H9 (cell line): ENCODE results near the gene FCRL3. TPM values are rescaled to one million over a fixed set of nuclear protein-coding genes. Genes with fewer than 3 reads are reported as not detected.

ENCODE experiments used
- DNase-seq: peaks from one replicate; pipeline ENCODE4 v3.0.0-alpha.2; 2017
- H2AFZ ChIP-seq: one replicate; pipeline ENCODE4 v1.6.1; 2013; ENCODE audit warnings: mild to moderate bottlenecking, low read length, control low read depth, moderate library complexity
- H2AK5ac ChIP-seq: 2 replicates; pipeline ENCODE4 v1.6.1; 2013; ENCODE audit warnings: low read length, control low read depth, mixed read lengths; ENCODE audit not compliant: insufficient read length
- H2BK120ac ChIP-seq: one replicate; pipeline ENCODE4 v1.6.1; 2013; ENCODE audit warnings: low read depth, mild to moderate bottlenecking, low read length, control low read depth, inconsistent platforms; ENCODE audit not compliant: poor library complexity, severe bottlenecking
- H2BK12ac ChIP-seq: 2 replicates; pipeline ENCODE4 v1.6.1; 2013; ENCODE audit warnings: low read length, control low read depth, mixed read lengths, low read depth; ENCODE audit not compliant: insufficient read length
- H2BK15ac ChIP-seq: 2 replicates; pipeline ENCODE4 v1.6.1; 2013; ENCODE audit warnings: low read depth, low read length, control low read depth
- H2BK20ac ChIP-seq: one replicate; pipeline ENCODE4 v1.6.1; 2013; ENCODE audit warnings: low read depth, mild to moderate bottlenecking, low read length, control low read depth, inconsistent platforms; ENCODE audit not compliant: poor library complexity, severe bottlenecking
- H2BK5ac ChIP-seq: 2 replicates; pipeline ENCODE4 v1.6.1; 2013; ENCODE audit warnings: low read length, control low read depth, mixed read lengths; ENCODE audit not compliant: insufficient read length
- H3K14ac ChIP-seq: 2 replicates; pipeline ENCODE4 v1.6.1; 2013; ENCODE audit warnings: low read length, control low read depth; ENCODE audit not compliant: insufficient read depth
- H3K18ac ChIP-seq: 2 replicates; pipeline ENCODE4 v1.6.1; 2013; ENCODE audit warnings: low read depth, mild to moderate bottlenecking, mixed read lengths, low read length, control low read depth; ENCODE audit not compliant: insufficient read length
- H3K23ac ChIP-seq: 2 replicates; pipeline ENCODE4 v1.6.1; 2013; ENCODE audit warnings: low read length, control low read depth, mixed read lengths, low read depth; ENCODE audit not compliant: insufficient read length
- H3K23me2 ChIP-seq: 2 replicates; pipeline ENCODE4 v1.6.1; 2013; ENCODE audit warnings: low read depth, mild to moderate bottlenecking, mixed read lengths, low read length, control low read depth; ENCODE audit not compliant: insufficient read length, poor library complexity, severe bottlenecking
- H3K27ac ChIP-seq: 2 replicates; pipeline ENCODE4 v1.5.1; 2013; ENCODE audit warnings: low read length, control low read depth, mixed read lengths, low read depth; ENCODE audit not compliant: insufficient read length
- H3K27me3 ChIP-seq: 2 replicates; pipeline ENCODE4 v1.6.1; 2013; ENCODE audit warnings: low read length, control low read depth, inconsistent platforms; ENCODE audit not compliant: insufficient read depth
- H3K4ac ChIP-seq: 2 replicates; pipeline ENCODE4 v1.6.1; 2013; ENCODE audit warnings: low read depth, mild to moderate bottlenecking, control low read depth, inconsistent platforms, low read length, moderate library complexity
- H3K4me1 ChIP-seq: 2 replicates; pipeline ENCODE4 v1.6.1; 2013; ENCODE audit warnings: low read length, control low read depth, inconsistent platforms; ENCODE audit not compliant: insufficient read depth
- H3K4me2 ChIP-seq: 2 replicates; pipeline ENCODE4 v1.6.1; 2013; ENCODE audit warnings: low read length, control low read depth, mixed read lengths; ENCODE audit not compliant: insufficient read length, insufficient read depth
- H3K56ac ChIP-seq: 2 replicates; pipeline ENCODE4 v1.6.1; 2013; ENCODE audit warnings: low read depth, mild to moderate bottlenecking, mixed read lengths, low read length, control low read depth; ENCODE audit not compliant: insufficient read length
- H3K79me1 ChIP-seq: 2 replicates; pipeline ENCODE4 v1.6.1; 2013; ENCODE audit warnings: low read depth, mild to moderate bottlenecking, moderate library complexity, low read length, control low read depth, inconsistent platforms; ENCODE audit not compliant: insufficient read depth, poor library complexity, severe bottlenecking
- H3K79me2 ChIP-seq: 2 replicates; pipeline ENCODE4 v1.6.1; 2013; ENCODE audit warnings: low read length, control low read depth, inconsistent platforms; ENCODE audit not compliant: insufficient read depth
- H3K9ac ChIP-seq: 2 replicates; pipeline ENCODE4 v1.6.1; 2013; ENCODE audit warnings: low read length, control low read depth, mixed read lengths; ENCODE audit not compliant: insufficient read length; ENCODE audit errors: extremely low read depth
- H3K9me3 ChIP-seq: one replicate; pipeline ENCODE4 v1.6.1; 2013; ENCODE audit warnings: low read depth, low read length, inconsistent platforms; ENCODE audit not compliant: control insufficient read depth
- H3T11ph ChIP-seq: one replicate; pipeline ENCODE4 v1.6.1; 2013; ENCODE audit warnings: mild to moderate bottlenecking, low read length, control low read depth, inconsistent platforms
- H4K20me1 ChIP-seq: one replicate; pipeline ENCODE4 v1.6.1; 2013; ENCODE audit not compliant: control insufficient read depth, insufficient read length, insufficient read depth
- H4K5ac ChIP-seq: 2 replicates; pipeline ENCODE4 v1.6.1; 2013; ENCODE audit warnings: low read depth, mild to moderate bottlenecking, mixed read lengths, low read length, control low read depth; ENCODE audit not compliant: insufficient read length
- H4K8ac ChIP-seq: replicated peaks from 2 replicates; pipeline ENCODE4 v1.6.1; 2013; ENCODE audit warnings: low read length, control low read depth, mixed read lengths, low read depth; ENCODE audit not compliant: insufficient read length
- H4K91ac ChIP-seq: 2 replicates; pipeline ENCODE4 v1.6.1; 2013; ENCODE audit warnings: low read depth, mild to moderate bottlenecking, moderate library complexity, mixed read lengths, low read length, control low read depth; ENCODE audit not compliant: insufficient read length
- H3K27ac Mint-ChIP-seq, 3 experiments: 2 replicates in 2 of 3; 3 replicates in 1 of 3; pipeline ENCODE4 v1.8.0; 2020 to 2021; ENCODE audit warnings: mixed read lengths in 3 of 3, mild to moderate bottlenecking in 1 of 3, moderate library complexity in 1 of 3
- H3K27me3 Mint-ChIP-seq: 2 replicates; pipeline ENCODE4 v1.8.0; 2021; ENCODE audit warnings: low read depth, mild to moderate bottlenecking, moderate library complexity, mixed read lengths
- H3K36me3 Mint-ChIP-seq, 3 experiments: 2 replicates in 2 of 3; 3 replicates in 1 of 3; pipeline ENCODE4 v1.8.0; 2020 to 2021; ENCODE audit warnings: low read depth in 3 of 3, mixed read lengths in 3 of 3; ENCODE audit not compliant: insufficient read depth in 1 of 3
- H3K4me1 Mint-ChIP-seq, 2 experiments: 2 replicates each; pipeline ENCODE4 v1.8.0; 2020; ENCODE audit warnings: mixed read lengths in 2 of 2
- H3K4me3 Mint-ChIP-seq, 2 experiments: 2 replicates in 1 of 2; 3 replicates in 1 of 2; pipeline ENCODE4 v1.8.0; 2020 to 2021; ENCODE audit warnings: mild to moderate bottlenecking in 2 of 2, mixed read lengths in 2 of 2, moderate library complexity in 1 of 2
- H3K9me3 Mint-ChIP-seq, 2 experiments: 2 replicates in 1 of 2; 3 replicates in 1 of 2; pipeline ENCODE4 v1.8.0; 2020; ENCODE audit warnings: mild to moderate bottlenecking in 2 of 2, mixed read lengths in 2 of 2, moderate library complexity in 1 of 2
- WGBS: extraction: QIAGEN DNeasy Blood & Tissue Kit; methylation state at CpG from one replicate; pipeline ENCODE4 v1.1.7; 2013; ENCODE audit warnings: missing lambda C conversion rate, low lambda C conversion rate, mixed read lengths; ENCODE audit not compliant: insufficient read length; ENCODE audit errors: extremely low coverage; 5-methylcytosine and 5-hydroxymethylcytosine counted together
- total RNA-seq: library from RNA; stranded (reverse); gene quantifications from 2 replicates; pipeline ENCODE4 v1.2.1, GENCODE V29; 2021
- TF ChIP-seq, protein P1 (sequence below): fragments of 200-600 bp; sonication (generic); conservative IDR thresholded peaks from 3 replicates; pipeline ENCODE4 v1.8.0; 2021; ENCODE audit warnings: antibody characterized with exemption, mild to moderate bottlenecking

FCRL3 gene
- total RNA-seq, 1 experiment from 2014 or later, result not detected

DNA sequence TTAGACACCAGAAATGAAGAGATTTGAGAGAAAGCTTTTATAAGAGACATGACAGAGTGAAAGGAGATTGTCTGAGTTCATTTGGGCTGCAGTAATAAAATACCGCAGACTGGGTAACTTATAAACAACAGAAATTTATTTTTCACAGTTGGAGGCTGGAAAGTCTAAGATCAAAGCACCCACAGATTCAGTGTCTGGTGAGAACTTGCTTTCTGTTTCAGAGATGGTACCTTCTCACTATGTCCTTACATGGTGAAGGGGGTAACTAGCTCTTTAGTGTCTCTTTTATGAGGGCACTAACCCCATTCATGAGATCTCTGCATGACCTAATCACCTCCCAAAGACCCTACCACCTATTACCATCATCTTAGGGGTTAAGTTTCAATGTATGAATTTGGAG, 71.8 kb downstream of the FCRL3 start:
- Mint-ChIP-seq H3K4me1 (peaks cover 2 to 4% of the 10 kb centered on the region in 2 experiments; a peak in 3 of 4 replicates), H3K27ac (no peak overlapping the region), H3K9me3 (no peaks in the 10 kb centered on the region), H3K27me3 (peaks cover 2% of the 10 kb centered on the region), H3K4me3 (no peak overlapping the region), H3K36me3 (no peaks in the 10 kb centered on the region)
- Histone ChIP-seq H3K4me1 (no peaks in the 10 kb centered on the region), H4K20me1 (no peaks in the 10 kb centered on the region), H3K14ac (no peak overlapping the region), H2BK20ac (no peak overlapping the region), H2BK12ac (no peak overlapping the region), H3K27ac (no peak overlapping the region), H4K8ac (no peak overlapping the region), H3K23me2 (no peaks in the 10 kb centered on the region), H2AK5ac (no peak overlapping the region), H2BK15ac (no peak overlapping the region), H3K4me2 (no peak overlapping the region), H2BK120ac (no peak overlapping the region), H3K27me3 (no peaks in the 10 kb centered on the region), H2AFZ (no peak overlapping the region), H4K91ac (no peak overlapping the region), H3K79me2 (no peaks in the 10 kb centered on the region), H3T11ph (no peak overlapping the region), H4K5ac (no peak overlapping the region), H3K79me1 (no peaks in the 10 kb centered on the region), H3K23ac (no peak overlapping the region), H3K9ac (no peak overlapping the region), H3K9me3 (no peaks in the 10 kb centered on the region), H3K56ac (no peak overlapping the region), H3K18ac (no peak overlapping the region), H3K4ac (no peak overlapping the region), H2BK5ac (no peak overlapping the region)
- WGBS, result no CpG with 5 or more reads among the region's 1 CpG
- no peak for DNase-seq
- TF ChIP-seq, protein P1, sequence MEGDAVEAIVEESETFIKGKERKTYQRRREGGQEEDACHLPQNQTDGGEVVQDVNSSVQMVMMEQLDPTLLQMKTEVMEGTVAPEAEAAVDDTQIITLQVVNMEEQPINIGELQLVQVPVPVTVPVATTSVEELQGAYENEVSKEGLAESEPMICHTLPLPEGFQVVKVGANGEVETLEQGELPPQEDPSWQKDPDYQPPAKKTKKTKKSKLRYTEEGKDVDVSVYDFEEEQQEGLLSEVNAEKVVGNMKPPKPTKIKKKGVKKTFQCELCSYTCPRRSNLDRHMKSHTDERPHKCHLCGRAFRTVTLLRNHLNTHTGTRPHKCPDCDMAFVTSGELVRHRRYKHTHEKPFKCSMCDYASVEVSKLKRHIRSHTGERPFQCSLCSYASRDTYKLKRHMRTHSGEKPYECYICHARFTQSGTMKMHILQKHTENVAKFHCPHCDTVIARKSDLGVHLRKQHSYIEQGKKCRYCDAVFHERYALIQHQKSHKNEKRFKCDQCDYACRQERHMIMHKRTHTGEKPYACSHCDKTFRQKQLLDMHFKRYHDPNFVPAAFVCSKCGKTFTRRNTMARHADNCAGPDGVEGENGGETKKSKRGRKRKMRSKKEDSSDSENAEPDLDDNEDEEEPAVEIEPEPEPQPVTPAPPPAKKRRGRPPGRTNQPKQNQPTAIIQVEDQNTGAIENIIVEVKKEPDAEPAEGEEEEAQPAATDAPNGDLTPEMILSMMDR, result no peak

Other genes starting within 250 kb of the FCRL3 start
- 0.98 and 1.1 TPM in 2 replicates for gene FCRL5, start 148.3 kb downstream of the FCRL3 start, total RNA-seq
- not detected in 2 replicates for gene FCRL4, start 102.7 kb downstream of the FCRL3 start, total RNA-seq
- not detected in 2 replicates for gene FCRL2, start 76.4 kb upstream of the FCRL3 start, total RNA-seq
- not detected in 2 replicates for gene FCRL1, start 119.4 kb upstream of the FCRL3 start, total RNA-seq
- not detected in 2 replicates for gene CD5L, start 141.0 kb upstream of the FCRL3 start, total RNA-seq